Sigmoid colon (tissue), 4 donors: ENCODE measurements around the gene OTX1.

Experiments
- EP300 ChIP-seq, 4 donors: sonication (generic); formaldehyde crosslinking; IDR thresholded peaks; one replicate each; pipeline ENCODE4 v1.6.1; 2017; ENCODE audit warnings: antibody characterized with exemption in 4 of 4
- POLR2A ChIP-seq, 2 donors: fragments of 450-650 bp; IDR thresholded peaks; one replicate each; pipeline ENCODE4 v1.6.1; 2016; ENCODE audit warnings: antibody characterized with exemption in 2 of 2, mild to moderate bottlenecking in 2 of 2, moderate library complexity in 2 of 2
- POLR2AphosphoS5 ChIP-seq, 4 donors: sonication (generic); formaldehyde crosslinking; IDR thresholded peaks; one replicate each; pipeline ENCODE4 v1.6.1; 2017; ENCODE audit warnings: antibody characterized with exemption in 4 of 4
- TF ChIP-seq, protein P1 (sequence below), 4 experiments: fragments of 450-650 bp in 3 of 4; fragments of 200-600 bp in 1 of 4; IDR thresholded peaks; one replicate each; pipeline ENCODE4 v1.5.1; 2016 to 2019; ENCODE audit warnings: antibody characterized with exemption in 4 of 4, mild to moderate bottlenecking in 3 of 4, moderate library complexity in 2 of 4

DNA sequence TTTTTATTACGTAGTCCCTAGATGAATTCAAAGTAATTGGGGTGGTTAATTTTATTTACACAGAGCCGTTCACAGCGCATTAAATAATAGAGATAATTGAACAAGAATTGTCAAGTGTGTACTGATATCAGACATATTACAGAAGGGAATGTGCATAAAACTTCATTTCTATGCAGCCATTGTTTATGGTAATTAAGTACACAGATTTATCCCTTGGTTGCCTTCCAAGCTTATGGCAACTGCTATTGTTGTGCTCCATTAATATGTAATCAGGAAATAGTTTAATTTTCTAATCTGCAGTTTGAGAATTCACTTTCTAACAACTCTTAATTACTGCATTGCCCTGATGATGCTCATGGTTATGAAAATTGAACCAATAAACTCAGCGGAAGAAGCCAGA lies 47.3 kb upstream of the OTX1 start:
- TF ChIP-seq POLR2A (IDR thresholded peaks at IDR 0.05) (no peak), EP300 (IDR thresholded peaks at IDR 0.05) (no peak), POLR2AphosphoS5 (IDR thresholded peaks at IDR 0.05) (no peak)
- TF ChIP-seq, protein P1, sequence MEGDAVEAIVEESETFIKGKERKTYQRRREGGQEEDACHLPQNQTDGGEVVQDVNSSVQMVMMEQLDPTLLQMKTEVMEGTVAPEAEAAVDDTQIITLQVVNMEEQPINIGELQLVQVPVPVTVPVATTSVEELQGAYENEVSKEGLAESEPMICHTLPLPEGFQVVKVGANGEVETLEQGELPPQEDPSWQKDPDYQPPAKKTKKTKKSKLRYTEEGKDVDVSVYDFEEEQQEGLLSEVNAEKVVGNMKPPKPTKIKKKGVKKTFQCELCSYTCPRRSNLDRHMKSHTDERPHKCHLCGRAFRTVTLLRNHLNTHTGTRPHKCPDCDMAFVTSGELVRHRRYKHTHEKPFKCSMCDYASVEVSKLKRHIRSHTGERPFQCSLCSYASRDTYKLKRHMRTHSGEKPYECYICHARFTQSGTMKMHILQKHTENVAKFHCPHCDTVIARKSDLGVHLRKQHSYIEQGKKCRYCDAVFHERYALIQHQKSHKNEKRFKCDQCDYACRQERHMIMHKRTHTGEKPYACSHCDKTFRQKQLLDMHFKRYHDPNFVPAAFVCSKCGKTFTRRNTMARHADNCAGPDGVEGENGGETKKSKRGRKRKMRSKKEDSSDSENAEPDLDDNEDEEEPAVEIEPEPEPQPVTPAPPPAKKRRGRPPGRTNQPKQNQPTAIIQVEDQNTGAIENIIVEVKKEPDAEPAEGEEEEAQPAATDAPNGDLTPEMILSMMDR (IDR thresholded peaks at IDR 0.05), result no peak
